ENCODE results near the gene TMEM108.

Gene TMEM108

GRCh38 chr3:133152056-133152455 is 113.9 kb downstream of the TMEM108 start:
- no peak for DNase-seq (ENCODE audit: low read depth, low spot score)
- in situ Hi-C loops (cut with HindIII; ENCODE audit: low sequenced_read_pairs): no loop called here
- TF ChIP-seq CTCF (IDR thresholded peaks at IDR 0.05; ENCODE audit: low read depth, low read length): no peak
- H3K4me3 ChIP-seq (ENCODE audit: low read depth, low read length): no peak overlapping the region

GRCh38 chr3:133152681-133153220 is 114.6 kb downstream of the TMEM108 start:
- no peak overlapping the region for H3K4me3 ChIP-seq (ENCODE audit: low read depth, low read length)
- in situ Hi-C loops (cut with HindIII; ENCODE audit: low sequenced_read_pairs): no loop called here
- no peak for TF ChIP-seq CTCF (IDR thresholded peaks at IDR 0.05; ENCODE audit: low read depth, low read length)
- DNase-seq (ENCODE audit: low read depth, low spot score): no peak

GRCh38 chr3:133153382-133153781 is 115.2 kb downstream of the TMEM108 start:
- no peak overlapping the region for H3K4me3 ChIP-seq (ENCODE audit: low read depth, low read length)
- no peak for DNase-seq (ENCODE audit: low read depth, low spot score)
- in situ Hi-C loops (cut with HindIII; ENCODE audit: low sequenced_read_pairs): no loop called here
- TF ChIP-seq CTCF (IDR thresholded peaks at IDR 0.05; ENCODE audit: low read depth, low read length): no peak

GRCh38 chr3:133157716-133158115 is 119.5 kb downstream of the TMEM108 start:
- no peak for TF ChIP-seq CTCF (IDR thresholded peaks at IDR 0.05; ENCODE audit: low read depth, low read length)
- DNase-seq (ENCODE audit: low read depth, low spot score): no peak
- no peak overlapping the region for H3K4me3 ChIP-seq (ENCODE audit: low read depth, low read length)
- in situ Hi-C loops (cut with HindIII; ENCODE audit: low sequenced_read_pairs): no loop called here

- in situ Hi-C loops (cut with HindIII; ENCODE audit: low sequenced_read_pairs): no loop called here
- TF ChIP-seq CTCF (IDR thresholded peaks at IDR 0.05; ENCODE audit: low read depth, low read length): no peak
These were observed 120.5 kb downstream of the TMEM108 start for GRCh38 chr3:133158686-133159085.

GRCh38 chr3:133159498-133160475 is 121.6 kb downstream of the TMEM108 start:
- no peak overlapping the region for H3K4me3 ChIP-seq (ENCODE audit: low read depth, low read length)
- no peak for DNase-seq (ENCODE audit: low read depth, low spot score)
- no peak for TF ChIP-seq CTCF (IDR thresholded peaks at IDR 0.05; ENCODE audit: low read depth, low read length)
- in situ Hi-C loops (cut with HindIII; ENCODE audit: low sequenced_read_pairs): no loop called here

More at GRCh38 chr3:133158686-133159085, 120.5 kb downstream of the TMEM108 start:
- DNase-seq (ENCODE audit: low read depth, low spot score): no peak
- H3K4me3 ChIP-seq (ENCODE audit: low read depth, low read length): no peak overlapping the region

Measured in astrocyte of the spinal cord (primary cell).